Central memory CD4-positive, alpha-beta T cell (primary cell): ENCODE measurements around the gene SLC39A13.

ENCODE experiments used
- DNase-seq: peaks from one replicate; pipeline ENCODE4 v3.0.0; 2022
- total RNA-seq, 3 experiments: gene quantifications; one replicate each; lab custom pipeline; 2026; lab: John Stamatoyannopoulos, UW

SLC39A13 gene
- 20.8 to 49.6 (median 36.5) reads per million in 3 experiments for total RNA-seq

- peak; percentile 87 for DNase-seq
These were observed at the start of gene SLC39A13 for GRCh38 chr11:47407746-47408590. TSS of gene SLC39A13 (plus strand) at chr11:47408590. CDS start at chr11:47410095, 1,505 bp downstream.

GRCh38 chr11:47358731-47359051 lies 49.7 kb upstream of the SLC39A13 start:
- no peak for DNase-seq

- DNase-seq, result no peak
These were observed 49.2 kb upstream of the SLC39A13 start for GRCh38 chr11:47359162-47359561.

- DNase-seq, result no peak
These were observed 48.8 kb upstream of the SLC39A13 start for GRCh38 chr11:47359586-47359985.

- no peak for DNase-seq
These were observed 48.0 kb upstream of the SLC39A13 start for GRCh38 chr11:47360341-47360740.

- no peak for DNase-seq
These were observed 47.0 kb upstream of the SLC39A13 start for GRCh38 chr11:47361419-47361818.

GRCh38 chr11:47366020-47366490 lies 42.3 kb upstream of the SLC39A13 start:
- DNase-seq, result no peak

GRCh38 chr11:47369676-47370075 lies 38.7 kb upstream of the SLC39A13 start:
- no peak for DNase-seq

GRCh38 chr11:47372422-47372821 lies 36.0 kb upstream of the SLC39A13 start:
- DNase-seq, result no peak

GRCh38 chr11:47373876-47374719 lies 34.3 kb upstream of the SLC39A13 start:
- peak; percentile 76 for DNase-seq

GRCh38 chr11:47374720-47375019 lies 33.7 kb upstream of the SLC39A13 start:
- no peak for DNase-seq

- DNase-seq, result no peak
These were observed 33.4 kb upstream of the SLC39A13 start for GRCh38 chr11:47375020-47375419.

GRCh38 chr11:47375546-47376085 lies 32.8 kb upstream of the SLC39A13 start:
- no peak for DNase-seq

- DNase-seq, result no peak
These were observed 32.3 kb upstream of the SLC39A13 start for GRCh38 chr11:47376107-47376524.

GRCh38 chr11:47376525-47377371 lies 31.6 kb upstream of the SLC39A13 start:
- DNase-seq, result no peak

GRCh38 chr11:47377571-47378009 lies 30.8 kb upstream of the SLC39A13 start:
- DNase-seq, result no peak

GRCh38 chr11:47378010-47378835 lies 30.2 kb upstream of the SLC39A13 start, which contains the start of gene SPI1:
TSS of gene SPI1 (minus strand) at chr11:47378547. CDS start at chr11:47378353, 194 bp downstream.
- no peak for DNase-seq

- DNase-seq, result no peak
These were observed 29.6 kb upstream of the SLC39A13 start for GRCh38 chr11:47378836-47379170.

GRCh38 chr11:47379317-47379716 lies 29.1 kb upstream of the SLC39A13 start:
- DNase-seq, result no peak

GRCh38 chr11:47380078-47380477 lies 28.3 kb upstream of the SLC39A13 start:
- no peak for DNase-seq

GRCh38 chr11:47383071-47383470 lies 25.3 kb upstream of the SLC39A13 start:
- no peak for DNase-seq

- no peak for DNase-seq
These were observed 23.9 kb upstream of the SLC39A13 start for GRCh38 chr11:47384498-47384897.
